Measurements from ENCODE around the gene RASGEF1C.

The RASGEF1C gene

DNA sequence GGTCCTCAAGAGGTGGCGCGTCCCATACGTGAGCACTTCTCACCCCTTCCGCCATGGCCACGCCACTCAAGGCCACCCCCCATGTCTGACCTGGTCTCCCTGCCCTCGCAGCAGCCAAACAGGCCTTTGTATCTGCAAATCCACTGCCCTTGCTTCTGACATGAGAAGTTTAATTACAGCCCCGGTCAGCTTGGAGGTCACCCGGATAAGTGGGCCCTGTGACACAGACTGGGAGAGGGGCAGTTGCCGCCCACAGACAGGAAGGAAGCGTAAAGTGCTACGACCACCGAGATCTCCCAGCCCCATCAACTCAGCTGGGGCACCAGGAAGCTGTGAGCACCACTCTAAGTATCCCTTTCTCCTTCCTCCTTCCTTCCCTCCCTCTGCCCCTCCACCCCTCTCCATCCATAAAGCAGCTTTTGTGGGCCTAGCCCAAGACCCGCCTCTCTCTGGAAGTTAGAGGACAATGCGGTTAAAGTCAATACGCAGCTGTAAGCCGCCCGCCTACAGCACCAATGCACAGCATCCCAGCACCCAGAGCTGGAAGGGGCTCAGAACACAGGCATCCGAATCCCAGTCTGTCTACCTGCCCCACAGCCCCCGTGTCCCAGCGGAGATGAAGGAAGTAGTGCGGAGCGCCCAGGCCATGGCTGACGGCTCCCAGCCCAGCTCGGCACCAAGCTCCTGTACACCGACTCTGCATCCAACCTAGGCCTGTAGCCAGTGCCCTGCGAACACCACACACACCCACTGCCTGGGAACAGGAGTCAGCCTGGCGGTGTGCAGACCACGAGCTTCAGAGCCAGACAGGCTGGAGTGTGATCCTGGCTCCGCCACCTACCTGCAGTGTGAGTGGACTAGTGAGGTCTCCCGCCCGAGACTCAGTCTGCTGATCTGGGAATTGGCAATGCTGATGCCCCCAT, 92.7 kb downstream of the RASGEF1C start:
- Histone ChIP-seq H3K9ac (ENCODE audit: low read length in 5 of 5) (no peak overlapping the region), H3K36me3 (ENCODE audit: control insufficient read depth in 5 of 5, insufficient read depth in 5 of 5, low read length in 5 of 5) (no peaks in the 10 kb centered on the region), H3K27ac (ENCODE audit: low read depth, low read length) (no peak overlapping the region), H3K4me1 (ENCODE audit: control insufficient read depth in 5 of 5, insufficient read depth in 5 of 5, low read length in 5 of 5) (no peaks in the 10 kb centered on the region), H3K27me3 (ENCODE audit: control insufficient read depth in 5 of 5, insufficient read depth in 4 of 5, low read length in 5 of 5) (peaks cover 12 to 15% (median 12%) of the 10 kb centered on the region in 5 donors), H3K4me3 (ENCODE audit: low read depth in 1 of 5, low read length in 5 of 5) (no peak overlapping the region), H3K9me3 (ENCODE audit: control insufficient read depth in 5 of 5, low read length in 5 of 5) (no peaks in the 10 kb centered on the region)

DNA sequence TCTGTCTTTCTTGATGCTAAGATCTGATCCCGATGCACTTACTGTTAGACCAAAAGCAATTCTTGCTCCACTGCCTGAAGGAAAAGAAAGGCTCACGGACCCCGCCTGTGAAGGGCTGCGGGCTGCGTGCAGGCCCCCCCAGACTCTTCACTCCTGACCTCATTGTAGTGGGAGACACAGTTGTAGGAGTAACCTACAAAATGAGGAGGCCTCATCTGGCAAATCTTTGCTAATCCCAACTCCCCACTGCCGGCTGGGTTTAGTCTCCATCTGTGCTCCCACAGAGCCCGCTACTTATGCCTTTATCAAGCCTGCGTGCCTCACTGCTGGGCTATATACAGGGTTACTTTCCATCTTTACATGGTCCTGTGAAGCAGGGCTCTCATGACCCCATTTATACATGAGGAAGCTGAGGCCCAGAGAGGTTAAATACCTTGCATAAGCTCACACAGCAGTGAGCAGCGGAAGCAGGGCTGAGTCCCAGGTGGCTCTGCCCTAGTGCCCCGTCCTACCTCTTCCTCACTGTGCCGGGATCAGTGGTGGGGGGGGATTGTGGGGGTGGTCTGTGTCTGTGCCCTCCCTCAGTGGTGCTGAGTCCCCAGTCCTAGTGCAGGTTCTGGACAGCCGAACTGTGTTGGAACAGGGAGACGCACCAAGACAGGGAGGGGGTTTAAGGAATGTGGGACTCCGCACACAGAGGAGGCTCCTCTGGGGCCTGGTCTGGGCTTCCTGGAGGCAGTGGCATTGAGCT, 93.5 kb downstream of the RASGEF1C start:
- H3K27me3 ChIP-seq (ENCODE audit: control insufficient read depth in 5 of 5, insufficient read depth in 4 of 5, low read length in 5 of 5) = peaks cover 5 to 17% (median 14%) of the 10 kb centered on the region in 5 donors
- no peak overlapping the region for H3K4me3 ChIP-seq (ENCODE audit: low read depth in 1 of 5, low read length in 5 of 5)
- no peak overlapping the region for H3K9ac ChIP-seq (ENCODE audit: low read length in 5 of 5)
- no peaks in the 10 kb centered on the region for H3K36me3 ChIP-seq (ENCODE audit: control insufficient read depth in 5 of 5, insufficient read depth in 5 of 5, low read length in 5 of 5)
- H3K4me1 ChIP-seq (ENCODE audit: control insufficient read depth in 5 of 5, insufficient read depth in 5 of 5, low read length in 5 of 5) = no peaks in the 10 kb centered on the region
- no peaks in the 10 kb centered on the region for H3K9me3 ChIP-seq (ENCODE audit: control insufficient read depth in 5 of 5, low read length in 5 of 5)
- no peak overlapping the region for H3K27ac ChIP-seq (ENCODE audit: low read depth, low read length)

DNA sequence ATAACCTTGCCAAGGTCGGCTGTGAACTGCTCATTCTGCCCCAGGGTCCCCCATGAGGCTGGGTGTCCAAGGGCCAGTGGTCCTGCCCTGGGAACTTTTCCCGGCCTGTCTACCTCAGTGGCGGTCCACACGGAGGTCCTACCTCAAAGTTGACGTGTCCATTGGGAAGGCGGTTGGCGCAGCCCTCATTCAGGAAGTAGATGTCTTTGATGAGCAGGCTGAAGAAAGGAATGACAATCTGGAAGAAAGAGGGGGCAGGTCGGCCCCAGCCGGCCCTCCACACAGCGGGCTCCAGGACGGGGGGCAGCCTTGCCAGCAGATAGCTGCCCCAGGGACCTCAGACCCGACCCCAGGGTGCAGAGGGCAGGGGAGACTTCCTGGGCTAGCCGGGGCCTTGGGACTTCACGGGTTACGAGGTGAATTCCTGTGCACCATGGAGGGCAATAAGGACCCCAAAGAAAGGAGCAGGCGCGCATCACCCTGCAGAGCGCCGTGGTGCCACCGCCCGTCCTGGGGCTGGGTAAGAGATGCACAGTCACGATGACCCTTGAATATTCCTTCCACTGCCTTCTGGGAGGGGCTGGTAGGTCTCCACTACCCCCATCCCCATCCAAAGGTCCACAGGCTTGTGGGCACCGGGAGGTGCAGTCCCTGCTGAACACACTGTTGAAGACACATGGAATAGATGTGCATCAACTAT, 94.6 kb downstream of the RASGEF1C start:
- H3K27ac ChIP-seq (ENCODE audit: low read depth, low read length) = no peak overlapping the region
- no peaks in the 10 kb centered on the region for H3K9me3 ChIP-seq (ENCODE audit: control insufficient read depth in 5 of 5, low read length in 5 of 5)
- H3K9ac ChIP-seq (ENCODE audit: low read length in 5 of 5) = no peak overlapping the region
- no peaks in the 10 kb centered on the region for H3K4me1 ChIP-seq (ENCODE audit: control insufficient read depth in 5 of 5, insufficient read depth in 5 of 5, low read length in 5 of 5)
- no peak overlapping the region for H3K4me3 ChIP-seq (ENCODE audit: low read depth in 1 of 5, low read length in 5 of 5)
- no peaks in the 10 kb centered on the region for H3K36me3 ChIP-seq (ENCODE audit: control insufficient read depth in 5 of 5, insufficient read depth in 5 of 5, low read length in 5 of 5)
- peaks cover 3 to 10% (median 6%) of the 10 kb centered on the region in 5 donors for H3K27me3 ChIP-seq (ENCODE audit: control insufficient read depth in 5 of 5, insufficient read depth in 4 of 5, low read length in 5 of 5)

DNA sequence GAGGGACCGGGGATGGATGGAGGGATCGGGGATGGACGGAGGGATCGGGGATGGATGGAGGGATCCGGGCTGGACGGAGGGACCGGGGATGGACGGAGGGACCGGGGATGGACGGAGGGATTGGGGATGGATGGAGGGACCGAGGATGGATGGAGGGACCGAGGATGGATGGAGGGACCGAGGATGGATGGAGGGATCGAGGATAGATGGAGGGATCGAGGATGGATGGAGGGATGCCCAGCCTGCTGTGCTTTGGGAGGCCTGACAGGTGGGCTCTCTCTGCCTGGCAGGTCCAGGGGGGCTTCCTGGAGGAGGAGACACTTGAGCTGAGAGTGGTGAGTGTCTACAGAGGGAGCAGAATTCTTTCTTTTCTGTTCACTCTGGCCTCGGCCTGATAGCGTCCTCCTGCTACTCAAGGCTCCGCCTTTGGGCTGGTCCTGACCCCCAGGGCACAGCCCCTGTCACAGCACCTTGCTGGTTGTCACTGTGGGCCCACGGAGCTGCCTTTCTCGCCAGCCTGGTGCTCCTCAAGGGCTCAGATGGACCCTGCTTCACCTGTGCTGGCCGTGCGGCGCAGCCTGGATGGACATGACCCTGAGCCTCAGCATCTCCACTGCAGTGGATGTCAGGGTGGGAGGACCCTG, 95.2 kb downstream of the RASGEF1C start:
- Histone ChIP-seq H3K27me3 (ENCODE audit: control insufficient read depth in 5 of 5, insufficient read depth in 4 of 5, low read length in 5 of 5) (peaks cover 0 to 10% (median 6%) of the 10 kb centered on the region in 5 donors), H3K4me1 (ENCODE audit: control insufficient read depth in 5 of 5, insufficient read depth in 5 of 5, low read length in 5 of 5) (no peaks in the 10 kb centered on the region), H3K4me3 (ENCODE audit: low read depth in 1 of 5, low read length in 5 of 5) (no peak overlapping the region), H3K27ac (ENCODE audit: low read depth, low read length) (no peak overlapping the region), H3K9ac (ENCODE audit: low read length in 5 of 5) (no peak overlapping the region), H3K36me3 (ENCODE audit: control insufficient read depth in 5 of 5, insufficient read depth in 5 of 5, low read length in 5 of 5) (no peaks in the 10 kb centered on the region), H3K9me3 (ENCODE audit: control insufficient read depth in 5 of 5, low read length in 5 of 5) (peaks cover 0 to 2% (median 0%) of the 10 kb centered on the region in 5 donors)

DNA sequence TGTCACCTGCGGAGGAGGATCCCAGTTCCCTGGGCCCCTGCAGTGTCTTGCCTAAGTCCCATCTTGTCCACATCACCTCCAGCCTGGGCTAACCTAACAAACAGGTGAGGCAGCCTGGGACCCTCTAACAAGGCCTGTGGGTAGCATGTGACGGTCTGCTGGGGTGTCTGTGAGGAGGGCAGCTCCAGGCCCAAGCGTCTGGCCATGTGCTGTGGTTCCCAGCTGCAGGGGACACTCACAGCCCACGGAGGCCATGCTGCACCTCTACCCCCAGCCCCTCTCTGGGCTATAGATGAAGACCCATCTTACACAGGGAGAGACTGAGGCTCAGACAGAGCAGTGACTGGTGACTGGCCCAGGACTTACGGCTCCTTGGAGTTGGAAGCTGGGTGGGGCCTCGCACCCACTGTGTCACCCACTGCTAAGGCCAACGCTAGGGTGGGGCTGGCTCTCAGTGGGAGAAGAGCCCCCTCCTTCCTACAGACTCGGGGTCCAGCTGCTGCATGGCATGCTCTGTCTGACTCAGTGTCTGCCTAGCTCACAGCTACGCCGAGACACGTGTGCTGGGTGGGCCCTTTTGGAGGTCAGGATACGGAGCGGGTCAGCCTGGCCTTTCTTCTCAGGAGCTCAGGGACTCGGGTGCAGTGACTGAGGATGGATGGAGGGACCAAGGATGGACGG, 96.7 kb downstream of the RASGEF1C start:
- Histone ChIP-seq H3K9me3 (ENCODE audit: control insufficient read depth in 5 of 5, low read length in 5 of 5) (peaks cover 0 to 11% (median 3%) of the 10 kb centered on the region in 5 donors), H3K4me3 (ENCODE audit: low read depth in 1 of 5, low read length in 5 of 5) (no peak overlapping the region)

DNA sequence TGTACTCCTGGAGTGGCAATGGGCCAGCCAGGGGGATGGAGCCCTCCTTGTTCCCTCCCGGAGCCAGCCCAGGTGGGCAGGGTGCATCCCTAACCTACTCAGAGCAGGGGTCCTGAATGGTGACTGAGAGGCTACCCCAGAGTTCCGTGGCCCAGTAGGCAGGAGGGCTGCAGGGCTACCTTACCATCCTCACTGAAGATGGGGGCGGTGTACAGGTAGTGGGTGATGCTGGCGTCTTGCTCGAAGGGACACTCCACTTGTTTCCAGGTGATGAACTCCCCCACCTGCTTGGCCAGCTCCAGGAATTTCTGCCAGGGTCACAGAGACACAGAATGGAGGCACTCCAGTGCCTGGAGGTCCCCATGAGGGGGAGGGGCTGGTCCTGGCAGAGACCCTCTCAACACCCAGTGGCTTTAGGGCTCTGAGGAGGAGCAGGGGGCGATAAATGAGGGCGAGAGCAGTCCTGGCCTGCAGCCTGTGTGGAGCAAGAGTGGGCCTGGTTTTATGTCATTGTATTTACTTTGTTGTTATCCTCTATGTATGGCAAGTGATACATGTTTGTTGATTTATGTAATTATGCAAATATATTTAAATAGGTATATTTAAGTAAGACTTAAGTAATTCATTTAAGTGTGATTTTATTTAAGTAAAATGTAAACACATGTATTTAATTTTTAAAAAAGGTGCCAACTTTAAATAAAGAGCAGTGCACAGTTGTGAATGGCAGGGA, 97.6 kb downstream of the RASGEF1C start:
- Histone ChIP-seq H3K9ac (ENCODE audit: low read length in 5 of 5) (no peak overlapping the region), H3K4me1 (ENCODE audit: control insufficient read depth in 5 of 5, insufficient read depth in 5 of 5, low read length in 5 of 5) (no peaks in the 10 kb centered on the region), H3K4me3 (ENCODE audit: low read depth in 1 of 5, low read length in 5 of 5) (no peak overlapping the region), H3K9me3 (ENCODE audit: control insufficient read depth in 5 of 5, low read length in 5 of 5) (peaks cover 0 to 20% (median 8%) of the 10 kb centered on the region in 5 donors), H3K27me3 (ENCODE audit: control insufficient read depth in 5 of 5, insufficient read depth in 4 of 5, low read length in 5 of 5) (peaks cover 0 to 6% (median 5%) of the 10 kb centered on the region in 5 donors), H3K27ac (ENCODE audit: low read depth, low read length) (no peak overlapping the region), H3K36me3 (ENCODE audit: control insufficient read depth in 5 of 5, insufficient read depth in 5 of 5, low read length in 5 of 5) (no peaks in the 10 kb centered on the region)

More for the DNA sequence above, 96.7 kb downstream of the RASGEF1C start:
- Histone ChIP-seq H3K9ac (ENCODE audit: low read length in 5 of 5) (no peak overlapping the region), H3K36me3 (ENCODE audit: control insufficient read depth in 5 of 5, insufficient read depth in 5 of 5, low read length in 5 of 5) (no peaks in the 10 kb centered on the region), H3K27me3 (ENCODE audit: control insufficient read depth in 5 of 5, insufficient read depth in 4 of 5, low read length in 5 of 5) (peaks cover 0 to 6% (median 5%) of the 10 kb centered on the region in 5 donors), H3K4me1 (ENCODE audit: control insufficient read depth in 5 of 5, insufficient read depth in 5 of 5, low read length in 5 of 5) (no peaks in the 10 kb centered on the region), H3K27ac (ENCODE audit: low read depth, low read length) (no peak overlapping the region)

DNA sequence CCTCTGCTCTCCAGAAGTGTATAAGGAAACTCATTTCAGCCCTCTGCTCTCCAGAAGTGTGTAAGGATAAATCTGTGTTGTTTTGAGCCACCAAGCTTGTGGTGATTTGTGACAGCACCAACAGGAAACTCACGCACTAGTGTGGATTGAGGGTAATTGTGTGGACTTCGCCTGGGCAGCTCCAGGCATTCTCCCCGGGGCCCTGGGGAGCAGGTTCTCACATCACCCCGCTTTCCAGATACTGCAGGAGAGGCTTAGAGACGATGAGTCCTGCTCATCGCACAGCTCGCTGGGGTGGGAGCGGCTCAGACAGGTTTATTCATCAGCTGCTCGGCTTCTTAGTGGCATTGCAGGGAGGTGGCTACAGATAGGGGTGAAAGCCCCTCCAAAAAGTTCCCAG, 99.1 kb downstream of the RASGEF1C start:
- no peak overlapping the region for H3K9ac ChIP-seq (ENCODE audit: low read length in 5 of 5)
- H3K27me3 ChIP-seq (ENCODE audit: control insufficient read depth in 5 of 5, insufficient read depth in 4 of 5, low read length in 5 of 5) = peaks cover 0 to 6% (median 4%) of the 10 kb centered on the region in 5 donors
- H3K27ac ChIP-seq (ENCODE audit: low read depth, low read length) = no peak overlapping the region
- H3K4me1 ChIP-seq (ENCODE audit: control insufficient read depth in 5 of 5, insufficient read depth in 5 of 5, low read length in 5 of 5) = no peaks in the 10 kb centered on the region
- H3K9me3 ChIP-seq (ENCODE audit: control insufficient read depth in 5 of 5, low read length in 5 of 5) = peaks cover 0 to 25% (median 15%) of the 10 kb centered on the region in 5 donors
- H3K36me3 ChIP-seq (ENCODE audit: control insufficient read depth in 5 of 5, insufficient read depth in 5 of 5, low read length in 5 of 5) = no peaks in the 10 kb centered on the region
- H3K4me3 ChIP-seq (ENCODE audit: low read depth in 1 of 5, low read length in 5 of 5) = no peak overlapping the region

DNA sequence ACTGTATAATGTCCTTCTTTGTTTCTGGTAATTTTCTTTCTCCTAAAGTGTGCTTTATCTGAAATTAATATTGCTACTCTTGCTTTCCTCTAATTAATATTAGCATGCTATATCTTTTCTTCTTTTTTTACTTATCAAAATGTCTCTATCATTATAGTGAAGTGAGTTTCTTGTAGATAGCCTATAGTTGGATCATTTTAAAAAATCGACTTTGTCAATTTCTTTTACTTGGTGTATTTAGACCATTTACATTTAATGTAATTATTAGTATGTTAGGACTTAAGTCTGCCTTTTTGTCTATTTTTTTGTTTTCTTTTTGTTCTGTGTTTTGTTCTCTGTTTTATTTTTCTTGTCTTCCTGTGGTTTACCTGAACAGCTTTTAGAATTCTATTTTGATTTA, 102.0 kb downstream of the RASGEF1C start:
- peaks cover 0 to 28% (median 15%) of the 10 kb centered on the region in 5 donors for H3K9me3 ChIP-seq (ENCODE audit: control insufficient read depth in 5 of 5, low read length in 5 of 5)
- H3K27me3 ChIP-seq (ENCODE audit: control insufficient read depth in 5 of 5, insufficient read depth in 4 of 5, low read length in 5 of 5) = peaks cover 0 to 4% (median 0%) of the 10 kb centered on the region in 5 donors
- no peaks in the 10 kb centered on the region for H3K36me3 ChIP-seq (ENCODE audit: control insufficient read depth in 5 of 5, insufficient read depth in 5 of 5, low read length in 5 of 5)
- no peak overlapping the region for H3K4me3 ChIP-seq (ENCODE audit: low read depth in 1 of 5, low read length in 5 of 5)
- H3K9ac ChIP-seq (ENCODE audit: low read length in 5 of 5) = no peak overlapping the region
- no peaks in the 10 kb centered on the region for H3K4me1 ChIP-seq (ENCODE audit: control insufficient read depth in 5 of 5, insufficient read depth in 5 of 5, low read length in 5 of 5)
- no peak overlapping the region for H3K27ac ChIP-seq (ENCODE audit: low read depth, low read length)

All from subcutaneous abdominal adipose tissue (tissue), 5 donors.